ENCODE measurements around the gene ADRM1.

- TF ChIP-seq, protein P1, sequence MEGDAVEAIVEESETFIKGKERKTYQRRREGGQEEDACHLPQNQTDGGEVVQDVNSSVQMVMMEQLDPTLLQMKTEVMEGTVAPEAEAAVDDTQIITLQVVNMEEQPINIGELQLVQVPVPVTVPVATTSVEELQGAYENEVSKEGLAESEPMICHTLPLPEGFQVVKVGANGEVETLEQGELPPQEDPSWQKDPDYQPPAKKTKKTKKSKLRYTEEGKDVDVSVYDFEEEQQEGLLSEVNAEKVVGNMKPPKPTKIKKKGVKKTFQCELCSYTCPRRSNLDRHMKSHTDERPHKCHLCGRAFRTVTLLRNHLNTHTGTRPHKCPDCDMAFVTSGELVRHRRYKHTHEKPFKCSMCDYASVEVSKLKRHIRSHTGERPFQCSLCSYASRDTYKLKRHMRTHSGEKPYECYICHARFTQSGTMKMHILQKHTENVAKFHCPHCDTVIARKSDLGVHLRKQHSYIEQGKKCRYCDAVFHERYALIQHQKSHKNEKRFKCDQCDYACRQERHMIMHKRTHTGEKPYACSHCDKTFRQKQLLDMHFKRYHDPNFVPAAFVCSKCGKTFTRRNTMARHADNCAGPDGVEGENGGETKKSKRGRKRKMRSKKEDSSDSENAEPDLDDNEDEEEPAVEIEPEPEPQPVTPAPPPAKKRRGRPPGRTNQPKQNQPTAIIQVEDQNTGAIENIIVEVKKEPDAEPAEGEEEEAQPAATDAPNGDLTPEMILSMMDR (IDR thresholded peaks at IDR 0.05), result no peak
- no peak for TF ChIP-seq EZH2 (IDR thresholded peaks at IDR 0.05)
- no peak for TF ChIP-seq EZH2phosphoT487 (IDR thresholded peaks at IDR 0.05)
These were observed 17.6 kb upstream of the ADRM1 start for GRCh38 chr20:62285151-62285550.

Data from neural progenitor cell (in vitro differentiated cells).